ENCODE data around the gene PLCG2. TPM values are rescaled to one million over a fixed set of nuclear protein-coding genes. Genes with fewer than 3 reads are reported as not detected.

Gene PLCG2
- total RNA-seq, 1 donor from 2014 or later = 14.2 TPM

DNA sequence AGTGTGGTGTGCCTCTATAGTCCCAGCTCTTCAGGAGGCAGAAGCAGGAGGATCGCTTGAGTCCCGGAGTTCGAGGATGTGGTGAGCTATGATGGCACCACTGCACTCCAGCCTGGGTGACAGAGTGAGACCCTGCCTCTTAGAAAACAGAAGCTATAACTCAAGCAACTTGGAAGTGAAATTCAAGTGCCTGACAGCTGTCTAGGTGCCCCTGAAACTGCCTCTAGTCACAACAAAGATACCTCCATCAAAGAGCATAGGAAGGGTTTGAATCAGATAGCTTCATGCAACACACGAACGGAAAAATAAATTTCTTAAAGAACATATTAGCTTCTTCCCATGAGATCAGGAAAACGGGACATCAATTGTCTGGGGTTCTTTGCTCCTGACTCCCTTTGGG lies 860 bp upstream of the PLCG2 start:
- peaks cover 12% of the 10 kb centered on the region for H3K4me1 ChIP-seq
- no peak for DNase-seq (ENCODE audit: extremely low spot score in 2 of 2)
- H3K4me3 ChIP-seq = no peak overlapping the region
- TF ChIP-seq POLR2AphosphoS5 (IDR thresholded peaks at IDR 0.05; ENCODE audit: insufficient read depth in 1 of 2, low read depth in 1 of 2) (no peak), POLR2A (IDR thresholded peaks at IDR 0.05) (no peak)
- TF ChIP-seq, protein P1, sequence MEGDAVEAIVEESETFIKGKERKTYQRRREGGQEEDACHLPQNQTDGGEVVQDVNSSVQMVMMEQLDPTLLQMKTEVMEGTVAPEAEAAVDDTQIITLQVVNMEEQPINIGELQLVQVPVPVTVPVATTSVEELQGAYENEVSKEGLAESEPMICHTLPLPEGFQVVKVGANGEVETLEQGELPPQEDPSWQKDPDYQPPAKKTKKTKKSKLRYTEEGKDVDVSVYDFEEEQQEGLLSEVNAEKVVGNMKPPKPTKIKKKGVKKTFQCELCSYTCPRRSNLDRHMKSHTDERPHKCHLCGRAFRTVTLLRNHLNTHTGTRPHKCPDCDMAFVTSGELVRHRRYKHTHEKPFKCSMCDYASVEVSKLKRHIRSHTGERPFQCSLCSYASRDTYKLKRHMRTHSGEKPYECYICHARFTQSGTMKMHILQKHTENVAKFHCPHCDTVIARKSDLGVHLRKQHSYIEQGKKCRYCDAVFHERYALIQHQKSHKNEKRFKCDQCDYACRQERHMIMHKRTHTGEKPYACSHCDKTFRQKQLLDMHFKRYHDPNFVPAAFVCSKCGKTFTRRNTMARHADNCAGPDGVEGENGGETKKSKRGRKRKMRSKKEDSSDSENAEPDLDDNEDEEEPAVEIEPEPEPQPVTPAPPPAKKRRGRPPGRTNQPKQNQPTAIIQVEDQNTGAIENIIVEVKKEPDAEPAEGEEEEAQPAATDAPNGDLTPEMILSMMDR (IDR thresholded peaks at IDR 0.05) = no peak
- no peak overlapping the region for H3K27ac ChIP-seq
- no peaks in the 10 kb centered on the region for H3K36me3 ChIP-seq
- H3K27me3 ChIP-seq = no peaks in the 10 kb centered on the region
- intact Hi-C loops (cut with DNase I) = no loop called here
- H3K9me3 ChIP-seq = no peaks in the 10 kb centered on the region

DNA sequence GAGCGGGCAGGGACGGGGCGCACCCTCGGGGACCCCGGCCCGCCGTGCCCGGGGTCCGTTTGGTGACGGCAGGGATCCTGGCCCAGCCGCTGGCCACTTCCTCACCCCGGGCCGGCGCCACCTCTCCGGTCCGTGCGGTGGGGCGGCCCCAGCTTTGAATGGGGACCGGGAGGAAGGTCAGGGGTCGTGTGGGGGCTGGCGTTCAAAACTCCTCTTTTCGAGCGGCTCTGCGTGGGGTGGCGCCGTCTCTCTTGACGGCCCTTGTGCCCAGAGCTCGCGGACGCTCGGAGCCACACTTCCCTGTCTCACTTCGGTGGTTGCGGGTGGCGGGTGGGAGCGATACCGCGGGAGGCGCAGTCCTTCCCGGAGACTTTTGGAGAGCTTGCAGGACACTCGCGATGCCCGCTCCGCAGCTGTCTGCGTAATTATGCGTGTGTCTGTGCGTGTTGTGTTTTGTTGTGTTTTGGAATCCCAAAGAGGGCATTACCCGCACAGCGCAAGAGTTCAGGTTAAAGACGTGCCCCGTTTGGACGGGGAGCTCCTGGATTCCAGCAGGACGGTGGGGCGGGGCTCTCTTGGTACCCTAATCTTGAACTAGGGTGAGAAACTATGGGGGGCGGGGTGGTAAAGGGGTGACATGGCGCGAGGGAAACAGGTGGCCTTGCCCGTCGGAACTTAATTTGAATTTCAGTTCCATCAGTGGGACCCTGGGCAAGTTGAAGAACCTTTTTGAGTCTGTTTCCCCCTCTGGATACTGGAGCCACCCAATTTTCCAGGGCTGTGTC lies 637 bp downstream of the PLCG2 start:
- no peaks in the 10 kb centered on the region for H3K27me3 ChIP-seq
- no peak for DNase-seq (ENCODE audit: extremely low spot score in 2 of 2)

DNA sequence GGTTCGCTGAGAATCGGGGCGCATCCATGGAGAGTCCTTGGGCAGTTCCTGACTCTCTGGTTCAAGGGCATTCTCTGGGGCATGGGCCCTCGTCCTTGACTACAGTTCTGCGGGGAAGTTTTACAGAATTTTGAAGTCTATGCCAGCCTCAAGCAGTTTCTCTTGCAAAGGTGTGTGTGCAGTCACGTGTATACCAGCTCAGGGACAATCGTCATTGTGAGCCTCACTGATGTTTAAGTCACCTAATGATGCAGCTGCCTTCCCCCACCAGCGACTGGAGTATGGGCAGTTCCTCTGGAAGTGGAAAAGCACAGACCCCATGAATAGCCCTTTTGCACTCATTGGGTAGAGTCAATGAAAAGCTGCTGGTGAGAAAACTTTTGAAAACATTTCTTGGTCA lies 1.3 kb downstream of the PLCG2 start:
- intact Hi-C loops (cut with DNase I) = no loop called here
- DNase-seq (ENCODE audit: extremely low spot score in 2 of 2) = no peak
- TF ChIP-seq POLR2AphosphoS5 (IDR thresholded peaks at IDR 0.05; ENCODE audit: insufficient read depth in 1 of 2, low read depth in 1 of 2) = no peak
- TF ChIP-seq POLR2A (IDR thresholded peaks at IDR 0.05) = no peak
- TF ChIP-seq, protein P1 (IDR thresholded peaks at IDR 0.05) = no peak
- H3K4me1 ChIP-seq = peaks cover 23% of the 10 kb centered on the region
- H3K36me3 ChIP-seq = no peaks in the 10 kb centered on the region
- H3K4me3 ChIP-seq = peak overlapping the region; percentile 58 to 74
- no peaks in the 10 kb centered on the region for H3K9me3 ChIP-seq
- H3K27me3 ChIP-seq = no peaks in the 10 kb centered on the region
- no peak overlapping the region for H3K27ac ChIP-seq

More for the DNA sequence above, 637 bp downstream of the PLCG2 start:
- no peaks in the 10 kb centered on the region for H3K36me3 ChIP-seq
- H3K9me3 ChIP-seq = no peaks in the 10 kb centered on the region
- peak overlapping the region; percentile 58 to 74 for H3K4me3 ChIP-seq
- peak overlapping the region; percentile 47 for H3K27ac ChIP-seq
- intact Hi-C loops (cut with DNase I) = no loop called here
- TF ChIP-seq POLR2AphosphoS5 (IDR thresholded peaks at IDR 0.05; ENCODE audit: insufficient read depth in 1 of 2, low read depth in 1 of 2) (no peak), POLR2A (IDR thresholded peaks at IDR 0.05) (no peak)
- TF ChIP-seq, protein P1 (IDR thresholded peaks at IDR 0.05) = no peak
- peaks cover 23% of the 10 kb centered on the region for H3K4me1 ChIP-seq

GRCh38 chr16:81782236-81782635 lies 3.1 kb downstream of the PLCG2 start:
- Histone ChIP-seq H3K4me3 (no peak overlapping the region), H3K27ac (no peak overlapping the region), H3K4me1 (peaks cover 23% of the 10 kb centered on the region), H3K36me3 (no peaks in the 10 kb centered on the region), H3K27me3 (no peaks in the 10 kb centered on the region), H3K9me3 (no peaks in the 10 kb centered on the region)
- no peak for DNase-seq (ENCODE audit: extremely low spot score in 2 of 2)
- TF ChIP-seq POLR2AphosphoS5 (IDR thresholded peaks at IDR 0.05; ENCODE audit: insufficient read depth in 1 of 2, low read depth in 1 of 2) = no peak
- TF ChIP-seq POLR2A (IDR thresholded peaks at IDR 0.05) = no peak
- TF ChIP-seq, protein P1 (IDR thresholded peaks at IDR 0.05) = no peak
- intact Hi-C loops (cut with DNase I) = no loop called here
